Liver (tissue), 3 donors: ENCODE measurements around the gene GATA1.

ENCODE experiments used
- ATF3 ChIP-seq: IDR thresholded peaks from 2 replicates; pipeline ENCODE4 v1.6.1; 2016; ENCODE audit warnings: antibody characterized with exemption
- CTCF ChIP-seq: fragments of 150-350 bp; IDR thresholded peaks from 2 replicates; pipeline ENCODE4 v1.5.1; 2017; ENCODE audit warnings: improper control_type of control experiment, low read depth, low read length; ENCODE audit not compliant: missing input control
- FOXA1 ChIP-seq: IDR thresholded peaks from 2 replicates; pipeline ENCODE4 v1.6.1; 2016; ENCODE audit warnings: antibody characterized with exemption
- HNF4A ChIP-seq, 2 donors: conservative IDR thresholded peaks; 2 replicates each; pipeline ENCODE4 v1.6.1; 2016; ENCODE audit warnings: antibody characterized with exemption in 2 of 2, mild to moderate bottlenecking in 2 of 2
- JUND ChIP-seq, 2 donors: IDR thresholded peaks; 2 replicates each; pipeline ENCODE4 v1.6.1; 2016; ENCODE audit warnings: antibody characterized with exemption in 2 of 2
- MAX ChIP-seq: IDR thresholded peaks from 2 replicates; pipeline ENCODE4 v1.6.1; 2016; ENCODE audit warnings: antibody characterized with exemption
- RAD21 ChIP-seq, 2 donors: IDR thresholded peaks; 2 replicates each; pipeline ENCODE4 v1.6.1; 2016; ENCODE audit warnings: antibody characterized with exemption in 2 of 2, mild to moderate bottlenecking in 2 of 2
- REST ChIP-seq: IDR thresholded peaks from 2 replicates; pipeline ENCODE4 v1.6.1; 2016; ENCODE audit warnings: antibody characterized with exemption, mild to moderate bottlenecking
- SP1 ChIP-seq: IDR thresholded peaks from 2 replicates; pipeline ENCODE4 v1.6.1; 2018; ENCODE audit warnings: antibody characterized with exemption, mild to moderate bottlenecking
- TAF1 ChIP-seq: conservative IDR thresholded peaks from 2 replicates; pipeline ENCODE4 v1.6.1; 2016; ENCODE audit warnings: antibody characterized with exemption, mild to moderate bottlenecking
- YY1 ChIP-seq: IDR thresholded peaks from 2 replicates; pipeline ENCODE4 v1.6.1; 2016; ENCODE audit warnings: antibody characterized with exemption, mild to moderate bottlenecking
- ZBTB33 ChIP-seq: IDR thresholded peaks from 2 replicates; pipeline ENCODE4 v1.6.1; 2016; ENCODE audit warnings: antibody characterized with exemption
- donor health status: healthy.
- donor health status: healthy.

GRCh38 chrX:48834383-48834709 lies 48.0 kb downstream of the GATA1 start:
- TF ChIP-seq CTCF = no peak
- no peak for TF ChIP-seq TAF1
- no peak for TF ChIP-seq MAX
- TF ChIP-seq FOXA1 = no peak
- no peak for TF ChIP-seq ATF3
- no peak for TF ChIP-seq JUND (IDR thresholded peaks at IDR 0.05)
- TF ChIP-seq RAD21 (IDR thresholded peaks at IDR 0.05) = no peak
- no peak for TF ChIP-seq REST
- TF ChIP-seq SP1 = no peak
- TF ChIP-seq HNF4A (conservative IDR thresholded peaks at IDR 0.05) = no peak
- TF ChIP-seq ZBTB33 = no peak
- no peak for TF ChIP-seq YY1
